CD14-positive monocyte (primary cell): ENCODE results near the gene SGCB. TPM values are rescaled to one million over a fixed set of nuclear protein-coding genes. Genes with fewer than 3 reads are reported as not detected.
A peak's percentile ranks its signal among the peaks of the same experiment; 100 is the strongest.

ENCODE experiments used
- DNase-seq, 3 donors: peaks; one replicate each; pipeline ENCODE4 v3.0.0-alpha.2; 2011 to 2022
- H2AFZ ChIP-seq: 2 replicates; pipeline ENCODE4 v1.6.0; 2012; ENCODE audit warnings: mild to moderate bottlenecking, low read depth, low read length, inconsistent platforms; ENCODE audit not compliant: insufficient read depth, poor library complexity, severe bottlenecking
- H3K27ac ChIP-seq, 2 donors: 1 replicate in 1 of 2; 2 replicates in 1 of 2; pipeline ENCODE4 v1.5.1; 2012 to 2013; ENCODE audit warnings: low read length in 2 of 2, control low read depth in 1 of 2, inconsistent platforms in 1 of 2, low read depth in 1 of 2, mild to moderate bottlenecking in 1 of 2
- H3K27me3 ChIP-seq, 2 donors: one replicate each; pipeline versions ENCODE4 v1.6.0 to v1.6.1; 2011 to 2013; ENCODE audit warnings: low read length in 2 of 2; ENCODE audit not compliant: control insufficient read depth in 2 of 2, insufficient read depth in 2 of 2
- H3K36me3 ChIP-seq, 2 donors: replicated peaks in 1 of 2; 1 replicate in 1 of 2; 2 replicates in 1 of 2; pipeline versions ENCODE4 v1.5.1 to v1.6.1; 2012 to 2013; ENCODE audit warnings: low read length in 2 of 2, control low read depth in 1 of 2, inconsistent platforms in 1 of 2, mild to moderate bottlenecking in 1 of 2; ENCODE audit not compliant: insufficient read depth in 2 of 2, control insufficient read depth in 1 of 2
- H3K4me1 ChIP-seq, 2 donors: 1 replicate in 1 of 2; 2 replicates in 1 of 2; pipeline versions ENCODE4 v1.5.1 to v1.6.1; 2012 to 2013; ENCODE audit warnings: low read length in 2 of 2, control low read depth in 1 of 2, inconsistent platforms in 1 of 2, mild to moderate bottlenecking in 1 of 2, moderate library complexity in 1 of 2; ENCODE audit not compliant: insufficient read depth in 2 of 2, control insufficient read depth in 1 of 2
- H3K4me2 ChIP-seq: replicated peaks from 2 replicates; pipeline ENCODE3; 2012; ENCODE audit warnings: low read length, moderate library complexity, mild to moderate bottlenecking; ENCODE audit not compliant: poor library complexity, severe bottlenecking; ENCODE audit errors: extremely low read depth
- H3K4me3 ChIP-seq, 3 experiments: fragments of 200-600 bp in 1 of 3; sonication (generic) in 1 of 3; replicated peaks in 1 of 3; 1 replicate in 2 of 3; 2 replicates in 1 of 3; pipeline ENCODE4 v1.5.1; 2011 to 2013; ENCODE audit warnings: low read length in 3 of 3, mild to moderate bottlenecking in 3 of 3, control low read depth in 2 of 3, low read depth in 2 of 3, inconsistent platforms in 1 of 3, moderate library complexity in 1 of 3
- H3K79me2 ChIP-seq: 2 replicates; pipeline ENCODE4 v1.6.0; 2012; ENCODE audit warnings: mild to moderate bottlenecking, control low read depth, inconsistent platforms, low read length, moderate library complexity; ENCODE audit not compliant: insufficient read depth
- H3K9ac ChIP-seq: 2 replicates; pipeline ENCODE4 v1.6.0; 2017; ENCODE audit warnings: low read length, mild to moderate bottlenecking; ENCODE audit not compliant: insufficient read depth, poor library complexity, severe bottlenecking
- H3K9me3 ChIP-seq, 2 donors: replicated peaks in 1 of 2; 1 replicate in 1 of 2; 2 replicates in 1 of 2; pipeline versions ENCODE4 v1.5.1 to v1.6.1; 2012 to 2013; ENCODE audit warnings: low read length in 2 of 2, control low read depth in 1 of 2; ENCODE audit not compliant: control insufficient read depth in 1 of 2, insufficient read depth in 1 of 2
- H4K20me1 ChIP-seq: 2 replicates; pipeline ENCODE4 v1.6.0; 2012; ENCODE audit warnings: mild to moderate bottlenecking, low read length, control low read depth, moderate library complexity; ENCODE audit not compliant: insufficient read depth
- H3K27ac Mint-ChIP-seq, 7 donors: one replicate each; pipeline ENCODE4 v1.8.0; 2020; ENCODE audit warnings: mild to moderate bottlenecking in 7 of 7, mixed read lengths in 7 of 7, moderate library complexity in 6 of 7, inconsistent platforms in 2 of 7
- H3K27me3 Mint-ChIP-seq, 3 donors: one replicate each; pipeline ENCODE4 v1.8.0; 2021 to 2022; ENCODE audit warnings: low read depth in 3 of 3, mild to moderate bottlenecking in 3 of 3, mixed read lengths in 3 of 3, moderate library complexity in 3 of 3, inconsistent platforms in 1 of 3
- H3K36me3 Mint-ChIP-seq, 2 donors: one replicate each; pipeline ENCODE4 v1.8.0; 2020; ENCODE audit warnings: mixed read lengths in 2 of 2, inconsistent platforms in 1 of 2, mild to moderate bottlenecking in 1 of 2
- H3K4me1 Mint-ChIP-seq: one replicate; pipeline ENCODE4 v1.8.0; 2020; ENCODE audit warnings: mild to moderate bottlenecking, mixed read lengths
- H3K4me3 Mint-ChIP-seq, 2 donors: one replicate each; pipeline ENCODE4 v1.8.0; 2020; ENCODE audit warnings: mild to moderate bottlenecking in 2 of 2, mixed read lengths in 2 of 2, moderate library complexity in 1 of 2
- H3K9me3 Mint-ChIP-seq, 7 donors: one replicate each; pipeline ENCODE4 v1.8.0; 2020 to 2022; ENCODE audit warnings: mixed read lengths in 7 of 7, mild to moderate bottlenecking in 6 of 7, moderate library complexity in 6 of 7, inconsistent platforms in 2 of 7
- CTCF ChIP-seq: fragments of 200-600 bp; IDR thresholded peaks from one replicate; pipeline ENCODE4 v1.8.0; 2022; ENCODE audit warnings: antibody characterized with exemption, mild to moderate bottlenecking
- WGBS: methylation state at CpG from one replicate; pipeline ENCODE4 v1.1.5; 2013; ENCODE audit warnings: missing lambda C conversion rate; ENCODE audit not compliant: insufficient coverage; 5-methylcytosine and 5-hydroxymethylcytosine counted together
- intact Hi-C, 2 donors: fragments of 100-400 bp; cut with micrococcal nuclease; formaldehyde crosslinking; loops; one replicate each; pipeline versions ENCODE4 v1.15.0 to v1.15.1; 2023
- polyA plus RNA-seq, 3 donors: library from polyadenylated mRNA; depleted of rRNA in 1 of 3; unstranded in 2 of 3; stranded (reverse) in 1 of 3; fragments of 300-500 nt in 2 of 3; fragments of >200 nt in 1 of 3; fragmentation: Illumina TruSeq in 2 of 3; gene quantifications; 1 replicate in 2 of 3; 2 replicates in 1 of 3; pipeline ENCODE4 v1.2.3, GENCODE V29; 2012 to 2021

Gene SGCB
- polyA plus RNA-seq, 3 donors: 0.77 to 0.96 (median 0.95) TPM

- Histone ChIP-seq H3K4me1 (peaks cover 23 to 34% of the 10 kb centered on the region in 2 donors), H2AFZ (peak overlapping the region; percentile 80), H3K9me3 (no peaks in the 10 kb centered on the region), H3K9ac (peak overlapping the region; percentile 38), H3K36me3 (no peaks in the 10 kb centered on the region), H3K79me2 (no peaks in the 10 kb centered on the region), H3K27ac (no peak overlapping the region), H3K4me2 (peak overlapping the region; percentile 98), H3K4me3 (peak overlapping the region; percentile 36 to 80 (median 46)), H3K27me3 (peaks cover 31 to 63% of the 10 kb centered on the region in 2 donors), H4K20me1 (no peaks in the 10 kb centered on the region)
- peaks cover 31% of the 10 kb centered on the region for H3K4me1 Mint-ChIP-seq
- WGBS: 1% methylated on average over 41 of the region's 46 CpGs
- H3K4me3 Mint-ChIP-seq: peak overlapping the region; percentile 86 to 99
- H3K9me3 Mint-ChIP-seq: peaks cover 0 to 10% (median 2%) of the 10 kb centered on the region in 7 donors
- H3K27ac Mint-ChIP-seq: peak overlapping the region in 6 of 7 donors; percentile 29 to 86 (median 52)
- intact Hi-C loops: no loop called here
- H3K36me3 Mint-ChIP-seq: no peaks in the 10 kb centered on the region
- TF ChIP-seq CTCF: no peak
- peaks cover 30 to 57% (median 53%) of the 10 kb centered on the region in 3 donors for H3K27me3 Mint-ChIP-seq
- DNase-seq: peak; percentile 32 to 49 (median 37)
These were observed 13.7 kb upstream of the SGCB start for GRCh38 chr4:52051615-52052474.

GRCh38 chr4:52051213-52051614 lies 13.1 kb upstream of the SGCB start, which contains the start of gene SPATA18:
Gene SPATA18 (plus strand): TSS chr4:52051304. CDS start chr4:52051705, 401 bp downstream.
- Histone ChIP-seq H4K20me1 (no peaks in the 10 kb centered on the region), H3K27me3 (peaks cover 35 to 67% of the 10 kb centered on the region in 2 donors), H3K9me3 (no peaks in the 10 kb centered on the region), H3K36me3 (no peaks in the 10 kb centered on the region), H3K9ac (peak within 1 kb of the TSS; percentile 38), H3K4me1 (peaks cover 19 to 28% of the 10 kb centered on the region in 2 donors), H3K79me2 (no peaks in the 10 kb centered on the region), H2AFZ (peak within 1 kb of the TSS; percentile 80), H3K4me2 (peak within 1 kb of the TSS; percentile 98), H3K4me3 (peak within 1 kb of the TSS; percentile 36 to 80 (median 46)), H3K27ac (no peak within 1 kb of the TSS)
- Mint-ChIP-seq H3K36me3 (no peaks in the 10 kb centered on the region), H3K27ac (peak within 1 kb of the TSS in 4 of 7 donors; percentile 29 to 86 (median 68)), H3K27me3 (peaks cover 30 to 61% (median 56%) of the 10 kb centered on the region in 3 donors), H3K4me3 (peak within 1 kb of the TSS; percentile 86 to 99), H3K4me1 (peaks cover 26% of the 10 kb centered on the region), H3K9me3 (peaks cover 0 to 10% (median 0%) of the 10 kb centered on the region in 7 donors)
- intact Hi-C loops: no loop called here
- DNase-seq: peak in 2 of 3 donors; percentile 8 to 20
- TF ChIP-seq CTCF: no peak
- whole genome bisulfite sequencing: under 1% methylated on average over 44 of the region's 44 CpGs
